ENCODE results near the gene MRPL22. TPM values are rescaled to one million over a fixed set of nuclear protein-coding genes. Genes with fewer than 3 reads are reported as not detected.

Gene MRPL22
- total RNA-seq, 1 experiment from 2014 or later, result 123 TPM

- peaks cover 8% of the 10 kb centered on the region for H3K9me3 Mint-ChIP-seq (ENCODE audit: unreplicated experiment)
- H3K27ac Mint-ChIP-seq (ENCODE audit: low read depth, unreplicated experiment), result no peak within 1 kb of the TSS
- intact Hi-C loops (cut with micrococcal nuclease), result no loop called here
- H3K36me3 Mint-ChIP-seq (ENCODE audit: insufficient read depth, unreplicated experiment), result no peaks in the 10 kb centered on the region
- H3K27me3 Mint-ChIP-seq (ENCODE audit: insufficient read depth, unreplicated experiment), result peaks cover 30% of the 10 kb centered on the region
- H3K4me1 Mint-ChIP-seq (ENCODE audit: insufficient read depth, unreplicated experiment), result peaks cover 4% of the 10 kb centered on the region
- ChIA-PET CTCF (interaction anchor here (1.9 kb wide), 1 partner anchor 9 kb away, joined by 5 read pairs; no protein-coding TSS in a partner anchor), POLR2A (no interaction called here)
- TF ChIP-seq CTCF (IDR thresholded peaks at IDR 0.05; ENCODE audit: unreplicated experiment), result no peak
- BruUV-seq (replicated peaks), result no TSS peak
- no peak for DNase-seq (ENCODE audit: unreplicated experiment)
- no peak within 1 kb of the TSS for H3K4me3 Mint-ChIP-seq (ENCODE audit: unreplicated experiment)
These were observed 72.7 kb downstream of the MRPL22 start, which contains the start of gene KIF4B for GRCh38 chr5:155013526-155013925. Gene KIF4B (plus strand): TSS chr5:155013755. CDS start chr5:155013860, 105 bp downstream.

GRCh38 chr5:155015239-155015638 lies 74.4 kb downstream of the MRPL22 start:
- BruUV-seq (replicated peaks), result no TSS peak
- POLR2A ChIA-PET, result interaction anchor here (0.6 to 0.7 kb wide), 2 partner anchors 45 to 97 kb away, joined by 3 to 4 read pairs; no protein-coding TSS in a partner anchor

DNA sequence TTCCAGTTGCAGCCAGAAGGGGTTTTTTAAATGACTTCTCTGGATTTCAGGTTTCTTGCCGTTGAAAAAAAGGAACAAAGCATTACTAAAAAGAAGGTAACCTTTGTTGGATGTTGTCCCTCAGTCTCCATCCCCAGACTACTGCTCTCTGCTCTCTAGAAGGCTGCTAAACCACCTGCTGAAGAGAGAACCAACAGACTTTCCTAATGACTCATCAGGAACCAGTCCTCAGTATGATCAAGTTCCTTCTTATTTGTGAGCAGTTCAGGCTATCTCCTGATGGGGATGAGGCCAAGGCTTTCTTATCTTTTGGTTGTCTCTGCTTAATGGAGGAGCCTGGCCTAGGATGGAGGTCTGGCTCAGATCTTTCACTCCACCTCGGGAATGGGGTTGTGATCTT lies 76.7 kb downstream of the MRPL22 start:
- peaks cover 30% of the 10 kb centered on the region for H3K27me3 Mint-ChIP-seq (ENCODE audit: insufficient read depth, unreplicated experiment)
- no peak for DNase-seq (ENCODE audit: unreplicated experiment)
- intact Hi-C loops (cut with micrococcal nuclease), result no loop called here
- BruUV-seq (replicated peaks), result no TSS peak
- ChIA-PET POLR2A (no interaction called here), CTCF (no interaction called here)
- no peaks in the 10 kb centered on the region for H3K36me3 Mint-ChIP-seq (ENCODE audit: insufficient read depth, unreplicated experiment)
- no peaks in the 10 kb centered on the region for H3K4me1 Mint-ChIP-seq (ENCODE audit: insufficient read depth, unreplicated experiment)
- no peak overlapping the region for H3K4me3 Mint-ChIP-seq (ENCODE audit: unreplicated experiment)
- no peak for TF ChIP-seq CTCF (IDR thresholded peaks at IDR 0.05; ENCODE audit: unreplicated experiment)
- peaks cover 8% of the 10 kb centered on the region for H3K9me3 Mint-ChIP-seq (ENCODE audit: unreplicated experiment)
- no peak overlapping the region for H3K27ac Mint-ChIP-seq (ENCODE audit: low read depth, unreplicated experiment)

More at GRCh38 chr5:155015239-155015638, 74.4 kb downstream of the MRPL22 start:
- Mint-ChIP-seq H3K27me3 (ENCODE audit: insufficient read depth, unreplicated experiment) (peaks cover 30% of the 10 kb centered on the region), H3K27ac (ENCODE audit: low read depth, unreplicated experiment) (no peak overlapping the region), H3K4me3 (ENCODE audit: unreplicated experiment) (no peak overlapping the region), H3K36me3 (ENCODE audit: insufficient read depth, unreplicated experiment) (no peaks in the 10 kb centered on the region), H3K9me3 (ENCODE audit: unreplicated experiment) (peaks cover 8% of the 10 kb centered on the region), H3K4me1 (ENCODE audit: insufficient read depth, unreplicated experiment) (no peaks in the 10 kb centered on the region)
- no peak for DNase-seq (ENCODE audit: unreplicated experiment)
- TF ChIP-seq CTCF (IDR thresholded peaks at IDR 0.05; ENCODE audit: unreplicated experiment), result no peak
- CTCF ChIA-PET, result interaction anchor here (0.6 to 1.9 kb wide), 5 partner anchors 11 to 326 kb away, joined by 3 to 8 read pairs (median 5); no protein-coding TSS in a partner anchor
- intact Hi-C loops (cut with micrococcal nuclease), result no loop called here

Other genes starting within 250 kb of the MRPL22 start
- gene LARP1, start 185.7 kb upstream of the MRPL22 start, total RNA-seq (2022), result 321 and 340 TPM in 2 replicates
- 0.79 and 2.1 TPM in 2 replicates for gene FAXDC2, start 90.5 kb upstream of the MRPL22 start, total RNA-seq (2022)
- gene CNOT8, start 82.4 kb upstream of the MRPL22 start, total RNA-seq (2022), result 52.3 and 60.5 TPM in 2 replicates
- 25.1 and 34.5 TPM in 2 replicates for gene GEMIN5, start 2.9 kb upstream of the MRPL22 start, total RNA-seq (2022)
- gene KIF4B, start 72.7 kb downstream of the MRPL22 start, total RNA-seq (2022), result not detected in 2 replicates

Measured in MCF 10A (cell line).